Nephron progenitor cell (in vitro differentiated cells): Measurements from ENCODE around the gene BTBD9.

ENCODE experiments used
- DNase-seq: peaks from one replicate; pipeline ENCODE4 v3.0.0; 2021
- H3K27ac Mint-ChIP-seq: 2 replicates; pipeline ENCODE4 v1.8.0; 2021; ENCODE audit warnings: mild to moderate bottlenecking, moderate library complexity, mixed read lengths
- H3K27me3 Mint-ChIP-seq: 2 replicates; pipeline ENCODE4 v1.8.0; 2021; ENCODE audit warnings: mild to moderate bottlenecking, low read depth, mixed read lengths; ENCODE audit not compliant: poor library complexity
- H3K36me3 Mint-ChIP-seq: 2 replicates; pipeline ENCODE4 v1.8.0; 2021; ENCODE audit warnings: low read depth, mixed read lengths
- H3K4me1 Mint-ChIP-seq: 2 replicates; pipeline ENCODE4 v1.8.0; 2021; ENCODE audit warnings: mixed read lengths
- H3K4me3 Mint-ChIP-seq: 2 replicates; pipeline ENCODE4 v1.8.0; 2021; ENCODE audit warnings: mild to moderate bottlenecking, moderate library complexity, mixed read lengths
- H3K9me3 Mint-ChIP-seq: 2 replicates; pipeline ENCODE4 v1.8.0; 2021; ENCODE audit warnings: mild to moderate bottlenecking, moderate library complexity, mixed read lengths
- CTCF ChIP-seq: fragments of 200-600 bp; sonication (generic); IDR thresholded peaks from 2 replicates; pipeline ENCODE4 v1.5.0; 2021; ENCODE audit warnings: antibody characterized with exemption

The BTBD9 gene

GRCh38 chr6:38341496-38341895 is 298.2 kb downstream of the BTBD9 start:
- H3K9me3 Mint-ChIP-seq: no peaks in the 10 kb centered on the region
- H3K4me3 Mint-ChIP-seq: no peak overlapping the region
- H3K36me3 Mint-ChIP-seq: no peaks in the 10 kb centered on the region
- H3K4me1 Mint-ChIP-seq: no peaks in the 10 kb centered on the region
- no peaks in the 10 kb centered on the region for H3K27me3 Mint-ChIP-seq
- no peak for TF ChIP-seq CTCF
- DNase-seq: no peak
- no peak overlapping the region for H3K27ac Mint-ChIP-seq

DNA sequence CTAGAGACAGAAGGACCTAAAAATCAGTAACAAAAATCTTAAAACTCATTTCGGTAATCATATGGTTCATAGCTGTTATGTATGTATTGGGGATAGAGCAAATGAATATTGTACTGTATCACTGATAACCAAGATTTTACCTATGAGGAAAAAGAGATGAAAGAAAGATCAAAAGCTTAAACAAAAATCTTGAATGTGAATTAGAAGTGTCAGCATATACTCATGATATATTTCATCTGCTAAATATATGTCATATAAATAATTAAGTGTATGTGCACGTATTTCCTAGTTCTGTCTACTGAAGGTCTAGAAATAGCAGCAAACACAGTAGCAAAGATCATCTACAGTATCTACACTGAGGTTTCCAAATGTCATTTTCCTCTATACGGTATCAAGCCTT is 299.8 kb downstream of the BTBD9 start:
- H3K36me3 Mint-ChIP-seq: peaks cover 3% of the 10 kb centered on the region
- no peak overlapping the region for H3K27ac Mint-ChIP-seq

GRCh38 chr6:38337819-38338465 is 301.8 kb downstream of the BTBD9 start:
- no peak for TF ChIP-seq CTCF
- DNase-seq: no peak
- peaks cover 15% of the 10 kb centered on the region for H3K9me3 Mint-ChIP-seq
- H3K4me3 Mint-ChIP-seq: no peak overlapping the region
- H3K36me3 Mint-ChIP-seq: peaks cover 15% of the 10 kb centered on the region
- no peaks in the 10 kb centered on the region for H3K4me1 Mint-ChIP-seq
- no peak overlapping the region for H3K27ac Mint-ChIP-seq
- peaks cover 3% of the 10 kb centered on the region for H3K27me3 Mint-ChIP-seq

More for the DNA sequence above, 299.8 kb downstream of the BTBD9 start:
- Mint-ChIP-seq H3K27me3 (peaks cover under 1% of the 10 kb centered on the region), H3K9me3 (peaks cover 1% of the 10 kb centered on the region), H3K4me1 (no peaks in the 10 kb centered on the region), H3K4me3 (no peak overlapping the region)
- TF ChIP-seq CTCF: no peak
- DNase-seq: no peak

GRCh38 chr6:38336922-38337321 is 302.8 kb downstream of the BTBD9 start:
- H3K4me3 Mint-ChIP-seq: no peak overlapping the region
- no peak for DNase-seq
- peaks cover 3% of the 10 kb centered on the region for H3K27me3 Mint-ChIP-seq
- H3K27ac Mint-ChIP-seq: no peak overlapping the region
- H3K4me1 Mint-ChIP-seq: no peaks in the 10 kb centered on the region
- H3K9me3 Mint-ChIP-seq: peaks cover 17% of the 10 kb centered on the region
- H3K36me3 Mint-ChIP-seq: peaks cover 18% of the 10 kb centered on the region
- TF ChIP-seq CTCF: no peak

DNA sequence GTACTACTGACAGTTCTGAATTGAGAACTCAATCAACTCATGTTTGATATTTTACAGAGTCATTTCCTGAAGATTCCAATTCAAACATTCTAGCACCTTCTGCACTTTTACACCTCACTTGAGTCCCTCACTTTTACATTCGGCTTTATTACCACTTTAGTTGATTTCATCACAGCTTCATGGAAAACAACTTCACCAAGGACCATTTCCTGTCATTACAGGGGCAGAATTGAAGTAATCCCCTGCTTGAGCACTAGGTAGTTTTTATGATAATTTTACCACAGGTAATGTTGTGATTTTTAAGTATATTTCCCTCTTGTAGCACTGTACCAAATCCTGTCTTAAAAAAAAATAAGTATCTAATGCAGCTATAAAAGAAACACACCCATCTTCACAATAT is 312.9 kb downstream of the BTBD9 start:
- peaks cover 2% of the 10 kb centered on the region for H3K27me3 Mint-ChIP-seq
- no peak overlapping the region for H3K27ac Mint-ChIP-seq
- no peak for TF ChIP-seq CTCF
- H3K4me1 Mint-ChIP-seq: peaks cover 18% of the 10 kb centered on the region
- no peak for DNase-seq
- no peaks in the 10 kb centered on the region for H3K36me3 Mint-ChIP-seq
- H3K4me3 Mint-ChIP-seq: no peak overlapping the region
- no peaks in the 10 kb centered on the region for H3K9me3 Mint-ChIP-seq

GRCh38 chr6:38323216-38323615 is 316.5 kb downstream of the BTBD9 start:
- Mint-ChIP-seq H3K9me3 (peaks cover 4% of the 10 kb centered on the region), H3K4me1 (peaks cover 34% of the 10 kb centered on the region), H3K27me3 (peaks cover 1% of the 10 kb centered on the region), H3K4me3 (no peak overlapping the region), H3K36me3 (no peaks in the 10 kb centered on the region), H3K27ac (no peak overlapping the region)
- no peak for DNase-seq
- TF ChIP-seq CTCF: no peak
